ENCODE results near the gene DNAL1. TPM values are rescaled to one million over a fixed set of nuclear protein-coding genes. Genes with fewer than 3 reads are reported as not detected.

DNAL1 gene
- total RNA-seq, 1 experiment from 2014 or later, result 28.1 TPM

- no peak for DNase-seq (ENCODE audit: low spot score)
- intact Hi-C loops (cut with micrococcal nuclease; ENCODE audit: unreplicated experiment), result no loop called here
- H3K4me1 ChIP-seq (ENCODE audit: insufficient read depth, low read length, poor library complexity, severe bottlenecking), result peaks cover 22% of the 10 kb centered on the region
- H3K9me3 ChIP-seq (ENCODE audit: low read depth, low read length, poor library complexity, severe bottlenecking), result no peaks in the 10 kb centered on the region
- ChIA-PET POLR2A (ENCODE audit: low non-redundant PET) (no interaction called here), CTCF (no interaction called here)
- TF ChIP-seq EZH2 (IDR thresholded peaks at IDR 0.05; ENCODE audit: borderline replicate concordance, low read depth, low read length, poor library complexity, severe bottlenecking) (no peak), CTCF (conservative IDR thresholded peaks at IDR 0.05; ENCODE audit: low read depth, low read length) (no peak)
- no TSS peak for BruUV-seq (replicated peaks)
- no peaks in the 10 kb centered on the region for H3K27me3 ChIP-seq (replicated peaks; ENCODE audit: insufficient read depth, low read depth, low read length, poor library complexity)
- H3K36me3 ChIP-seq (ENCODE audit: insufficient read depth, low read length, poor library complexity, severe bottlenecking), result peaks cover 67% of the 10 kb centered on the region
- H3K27ac ChIP-seq (ENCODE audit: low read depth, low read length, poor library complexity, severe bottlenecking), result no peak overlapping the region
- H3K4me3 ChIP-seq (ENCODE audit: low read depth, low read length, poor library complexity, severe bottlenecking), result no peak overlapping the region
Measured at GRCh38 chr14:73720636-73721035, 75.8 kb downstream of the DNAL1 start.

DNA sequence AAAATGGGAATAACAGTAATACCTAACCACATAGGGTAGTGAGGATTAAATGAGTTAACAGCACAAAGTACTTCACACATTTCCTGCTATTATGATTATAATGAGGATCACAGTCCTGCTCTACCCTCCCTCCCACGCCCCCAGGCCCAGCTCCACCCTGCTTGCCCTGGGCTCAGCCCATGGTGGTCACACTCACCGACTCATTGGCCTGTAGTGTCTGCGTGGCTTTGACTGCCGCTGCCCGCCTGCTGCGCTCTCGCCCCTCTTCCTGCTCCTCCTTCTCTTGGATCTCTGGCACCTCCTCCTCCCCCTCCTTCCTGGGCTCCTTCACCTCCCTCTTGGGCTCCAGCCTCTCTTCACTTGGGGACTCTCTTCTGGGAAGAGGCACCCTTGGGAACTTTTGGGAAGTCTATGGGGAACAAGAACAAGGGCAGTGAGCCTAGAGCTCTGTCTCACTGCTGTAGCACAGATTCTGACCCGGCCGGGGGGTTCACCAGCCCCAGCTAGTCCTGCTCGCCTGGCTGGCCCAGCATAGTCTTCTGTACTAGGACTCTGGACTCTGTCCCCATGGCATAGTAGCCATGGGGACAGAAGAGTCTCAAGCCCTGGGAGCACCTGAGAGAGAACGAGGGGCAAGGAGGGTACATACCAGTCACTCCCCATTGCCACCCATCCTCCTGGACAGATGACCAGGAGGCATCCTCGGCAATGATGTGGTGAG lies 76.5 kb downstream of the DNAL1 start:
- intact Hi-C loops (cut with micrococcal nuclease; ENCODE audit: unreplicated experiment), result no loop called here
- POLR2A ChIA-PET (ENCODE audit: low non-redundant PET), result no interaction called here
- no TSS peak for BruUV-seq (replicated peaks)
- H3K9me3 ChIP-seq (ENCODE audit: low read depth, low read length, poor library complexity, severe bottlenecking), result no peaks in the 10 kb centered on the region
- no peak for DNase-seq (ENCODE audit: low spot score)
- no peak overlapping the region for H3K4me3 ChIP-seq (ENCODE audit: low read depth, low read length, poor library complexity, severe bottlenecking)
- TF ChIP-seq CTCF (conservative IDR thresholded peaks at IDR 0.05; ENCODE audit: low read depth, low read length), result no peak
- no peak for TF ChIP-seq EZH2 (IDR thresholded peaks at IDR 0.05; ENCODE audit: borderline replicate concordance, low read depth, low read length, poor library complexity, severe bottlenecking)
- no peaks in the 10 kb centered on the region for H3K27me3 ChIP-seq (replicated peaks; ENCODE audit: insufficient read depth, low read depth, low read length, poor library complexity)
- H3K4me1 ChIP-seq (ENCODE audit: insufficient read depth, low read length, poor library complexity, severe bottlenecking), result peaks cover 28% of the 10 kb centered on the region
- no peak overlapping the region for H3K27ac ChIP-seq (ENCODE audit: low read depth, low read length, poor library complexity, severe bottlenecking)
- peaks cover 72% of the 10 kb centered on the region for H3K36me3 ChIP-seq (ENCODE audit: insufficient read depth, low read length, poor library complexity, severe bottlenecking)
- CTCF ChIA-PET, result no interaction called here

- BruUV-seq (replicated peaks), result no TSS peak
- Histone ChIP-seq H3K9me3 (ENCODE audit: low read depth, low read length, poor library complexity, severe bottlenecking) (no peaks in the 10 kb centered on the region), H3K4me1 (ENCODE audit: insufficient read depth, low read length, poor library complexity, severe bottlenecking) (peaks cover 37% of the 10 kb centered on the region), H3K4me3 (ENCODE audit: low read depth, low read length, poor library complexity, severe bottlenecking) (no peak overlapping the region), H3K27me3 (replicated peaks; ENCODE audit: insufficient read depth, low read depth, low read length, poor library complexity) (no peaks in the 10 kb centered on the region), H3K36me3 (ENCODE audit: insufficient read depth, low read length, poor library complexity, severe bottlenecking) (peaks cover 64% of the 10 kb centered on the region), H3K27ac (ENCODE audit: low read depth, low read length, poor library complexity, severe bottlenecking) (no peak overlapping the region)
- ChIA-PET POLR2A (ENCODE audit: low non-redundant PET) (no interaction called here), CTCF (no interaction called here)
- TF ChIP-seq EZH2 (IDR thresholded peaks at IDR 0.05; ENCODE audit: borderline replicate concordance, low read depth, low read length, poor library complexity, severe bottlenecking) (no peak), CTCF (conservative IDR thresholded peaks at IDR 0.05; ENCODE audit: low read depth, low read length) (no peak)
- intact Hi-C loops (cut with micrococcal nuclease; ENCODE audit: unreplicated experiment), result no loop called here
- no peak for DNase-seq (ENCODE audit: low spot score)
Measured at GRCh38 chr14:73722581-73722980, 77.8 kb downstream of the DNAL1 start.

Measured in A673 (cell line).